ENCODE results near the gene HOXB2.

The HOXB2 gene

DNA sequence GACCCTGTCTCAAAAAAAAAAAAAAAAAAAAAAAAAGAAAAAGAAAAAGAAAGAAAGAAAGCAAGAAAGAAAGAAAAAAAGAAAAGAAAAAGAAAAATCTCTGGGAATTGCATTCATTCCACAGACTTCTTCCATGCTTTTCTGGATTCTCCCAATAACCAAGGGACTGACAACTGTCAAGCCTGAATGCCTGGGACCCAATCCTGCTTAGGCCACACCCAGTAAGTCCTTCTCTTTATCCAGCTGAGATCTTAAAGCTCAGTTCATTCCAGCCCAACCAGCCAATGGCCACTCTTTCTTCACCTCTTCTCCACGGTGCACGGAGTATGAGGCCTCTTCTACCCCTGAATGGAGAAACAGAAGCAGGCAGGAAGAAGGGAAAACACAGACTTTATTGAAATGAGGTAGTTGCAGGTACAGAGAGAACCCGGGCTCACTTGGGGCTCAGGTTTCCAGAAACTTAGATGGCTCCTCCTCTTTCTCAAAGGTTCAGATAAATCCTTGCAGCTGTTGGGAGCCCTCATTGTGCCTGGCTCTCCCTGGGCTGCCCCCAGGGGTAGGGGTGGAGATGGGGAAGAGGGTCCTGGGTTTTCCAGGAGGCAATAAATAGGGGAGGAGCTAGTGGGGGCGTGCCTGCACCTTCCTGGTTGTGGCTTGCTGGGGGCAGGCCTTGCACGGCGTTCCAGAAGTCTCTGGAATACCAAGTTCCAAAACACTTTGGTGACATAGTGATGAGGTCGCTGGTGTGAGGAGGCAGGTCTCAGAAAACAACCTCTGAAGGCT lies 16.6 kb downstream of the HOXB2 start:
- Histone ChIP-seq H3K4me3 (ENCODE audit: severe bottlenecking) (no peak overlapping the region), H3K27me3 (ENCODE audit: insufficient read depth, poor library complexity, severe bottlenecking) (no peaks in the 10 kb centered on the region), H3K9me3 (ENCODE audit: severe bottlenecking) (no peaks in the 10 kb centered on the region), H3K4me1 (ENCODE audit: insufficient read depth, poor library complexity, severe bottlenecking) (no peaks in the 10 kb centered on the region), H3K36me3 (ENCODE audit: low read depth) (no peaks in the 10 kb centered on the region), H3K27ac (ENCODE audit: poor library complexity, severe bottlenecking) (no peak overlapping the region)
- DNase-seq (ENCODE audit: low spot score), result no peak
- no peak for TF ChIP-seq CTCF (IDR thresholded peaks at IDR 0.05; ENCODE audit: poor library complexity, severe bottlenecking)
- ATAC-seq (ENCODE audit: low read depth), result no peak

GRCh38 chr17:48527547-48527932 lies 17.4 kb downstream of the HOXB2 start:
- no peaks in the 10 kb centered on the region for H3K27me3 ChIP-seq (ENCODE audit: insufficient read depth, poor library complexity, severe bottlenecking)
- DNase-seq (ENCODE audit: low spot score), result peak; percentile 58
- H3K36me3 ChIP-seq (ENCODE audit: low read depth), result no peaks in the 10 kb centered on the region
- no peak overlapping the region for H3K4me3 ChIP-seq (ENCODE audit: severe bottlenecking)
- TF ChIP-seq CTCF (IDR thresholded peaks at IDR 0.05; ENCODE audit: poor library complexity, severe bottlenecking), result no peak
- no peak for ATAC-seq (ENCODE audit: low read depth)
- H3K27ac ChIP-seq (ENCODE audit: poor library complexity, severe bottlenecking), result no peak overlapping the region
- no peaks in the 10 kb centered on the region for H3K9me3 ChIP-seq (ENCODE audit: severe bottlenecking)
- no peaks in the 10 kb centered on the region for H3K4me1 ChIP-seq (ENCODE audit: insufficient read depth, poor library complexity, severe bottlenecking)

DNA sequence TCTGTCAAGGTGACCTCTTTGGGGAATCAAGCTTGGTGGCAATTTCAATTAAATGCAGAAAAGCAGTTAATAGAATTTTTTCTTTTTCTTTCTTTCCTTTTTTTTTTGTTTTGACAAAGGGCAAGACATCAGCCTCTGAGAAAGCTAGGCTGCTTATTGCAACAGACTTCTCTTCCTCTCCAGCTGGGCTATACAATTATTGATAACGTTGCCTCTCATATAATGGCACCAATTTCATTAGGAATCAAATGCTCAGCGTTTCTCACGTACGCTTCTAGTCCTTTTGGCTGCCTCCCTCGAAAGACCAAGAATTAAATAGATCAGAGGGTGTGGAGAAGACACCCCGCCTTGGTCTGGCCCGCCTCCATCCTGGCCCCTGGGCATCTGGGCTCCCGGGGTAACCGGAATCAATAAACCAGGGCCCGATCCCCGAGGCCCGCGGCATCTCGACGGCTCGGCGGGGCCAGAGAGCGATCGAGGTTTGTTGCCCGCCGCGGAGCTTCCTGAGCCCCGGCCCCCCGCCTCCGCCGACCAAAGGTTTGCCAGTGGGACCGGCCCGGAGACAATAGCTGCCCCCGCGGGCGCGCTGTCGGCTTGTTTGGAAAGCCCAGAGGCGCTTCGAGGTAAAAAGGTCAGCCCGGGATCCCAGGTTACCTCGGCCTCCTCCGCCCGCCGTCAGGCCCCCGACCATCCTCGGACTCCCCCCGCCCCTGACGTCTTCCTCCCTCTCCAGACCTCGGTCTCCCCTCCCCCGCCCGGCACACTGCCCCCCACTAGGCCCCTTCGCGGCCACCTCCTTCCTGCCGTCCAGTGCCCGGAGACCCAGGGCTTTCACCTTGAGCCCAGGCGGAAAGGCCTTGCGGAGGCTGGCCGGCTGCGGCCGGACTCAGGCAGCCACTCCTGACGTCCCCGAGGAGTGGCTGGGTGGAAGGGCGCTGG lies 18.0 kb downstream of the HOXB2 start:
- Histone ChIP-seq H3K36me3 (ENCODE audit: low read depth) (no peaks in the 10 kb centered on the region), H3K4me3 (ENCODE audit: severe bottlenecking) (no peak overlapping the region), H3K4me1 (ENCODE audit: insufficient read depth, poor library complexity, severe bottlenecking) (no peaks in the 10 kb centered on the region), H3K27ac (ENCODE audit: poor library complexity, severe bottlenecking) (no peak overlapping the region), H3K27me3 (ENCODE audit: insufficient read depth, poor library complexity, severe bottlenecking) (no peaks in the 10 kb centered on the region), H3K9me3 (ENCODE audit: severe bottlenecking) (no peaks in the 10 kb centered on the region)
- ATAC-seq (ENCODE audit: low read depth) (no peak), DNase-seq (ENCODE audit: low spot score) (peak; percentile 45)
- TF ChIP-seq CTCF (IDR thresholded peaks at IDR 0.05; ENCODE audit: poor library complexity, severe bottlenecking), result no peak

- TF ChIP-seq CTCF (IDR thresholded peaks at IDR 0.05; ENCODE audit: poor library complexity, severe bottlenecking), result no peak
- Histone ChIP-seq H3K4me1 (ENCODE audit: insufficient read depth, poor library complexity, severe bottlenecking) (no peaks in the 10 kb centered on the region), H3K27me3 (ENCODE audit: insufficient read depth, poor library complexity, severe bottlenecking) (no peaks in the 10 kb centered on the region), H3K27ac (ENCODE audit: poor library complexity, severe bottlenecking) (no peak overlapping the region), H3K36me3 (ENCODE audit: low read depth) (no peaks in the 10 kb centered on the region), H3K9me3 (ENCODE audit: severe bottlenecking) (no peaks in the 10 kb centered on the region), H3K4me3 (ENCODE audit: severe bottlenecking) (no peak overlapping the region)
- DNase-seq (ENCODE audit: low spot score) (no peak), ATAC-seq (ENCODE audit: low read depth) (no peak)
Observed at GRCh38 chr17:48523010-48523409, 21.9 kb downstream of the HOXB2 start.
